ENCODE measurements around the gene MALRD1. TPM values are rescaled to one million over a fixed set of nuclear protein-coding genes. Genes with fewer than 3 reads are reported as not detected.

Gene MALRD1
- total RNA-seq, 1 experiment from 2014 or later = under 0.01 TPM

GRCh38 chr10:19299645-19300044 lies 251.0 kb downstream of the MALRD1 start:
- H3K9me3 ChIP-seq (replicated peaks) = no peaks in the 10 kb centered on the region; the same call in 1 of the 2 replicates
- DNase-seq (ENCODE audit: low read depth in 1 of 2, low spot score in 2 of 2) = no peak
- H3K27ac ChIP-seq = no peak overlapping the region
- H3K27me3 ChIP-seq (replicated peaks) = no peaks in the 10 kb centered on the region
- 0 out of 2 replicates have a peak, but pooled peaks cover 3% of the 10 kb centered on the region for H3K4me1 ChIP-seq (replicated peaks)
- H3K4me3 ChIP-seq = no peak overlapping the region
- no peaks in the 10 kb centered on the region for H3K36me3 ChIP-seq

- Histone ChIP-seq H3K4me1 (replicated peaks) (0 out of 2 replicates have a peak, but pooled peaks cover 3% of the 10 kb centered on the region), H3K27ac (no peak overlapping the region), H3K9me3 (replicated peaks) (no peaks in the 10 kb centered on the region; the same call in 1 of the 2 replicates), H3K27me3 (replicated peaks) (no peaks in the 10 kb centered on the region), H3K4me3 (no peak overlapping the region), H3K36me3 (no peaks in the 10 kb centered on the region)
- DNase-seq (ENCODE audit: low read depth in 1 of 2, low spot score in 2 of 2) = peak in 1 of 2 experiments; percentile 4
Measured at GRCh38 chr10:19302117-19302516, 253.5 kb downstream of the MALRD1 start.

GRCh38 chr10:19310066-19310465 lies 261.5 kb downstream of the MALRD1 start:
- no peaks in the 10 kb centered on the region for H3K4me1 ChIP-seq (replicated peaks)
- no peaks in the 10 kb centered on the region for H3K27me3 ChIP-seq (replicated peaks)
- no peaks in the 10 kb centered on the region for H3K9me3 ChIP-seq (replicated peaks)
- DNase-seq (ENCODE audit: low read depth in 1 of 2, low spot score in 2 of 2) = no peak
- H3K36me3 ChIP-seq = no peaks in the 10 kb centered on the region
- H3K4me3 ChIP-seq = no peak overlapping the region
- H3K27ac ChIP-seq = no peak overlapping the region

- no peak for DNase-seq (ENCODE audit: low read depth in 1 of 2, low spot score in 2 of 2)
- no peaks in the 10 kb centered on the region for H3K36me3 ChIP-seq
- no peaks in the 10 kb centered on the region for H3K4me1 ChIP-seq (replicated peaks)
- no peak overlapping the region for H3K27ac ChIP-seq
- no peak overlapping the region for H3K4me3 ChIP-seq
- H3K27me3 ChIP-seq (replicated peaks) = no peaks in the 10 kb centered on the region
- no peaks in the 10 kb centered on the region for H3K9me3 ChIP-seq (replicated peaks)
Measured at GRCh38 chr10:19316204-19316870, 267.7 kb downstream of the MALRD1 start.

GRCh38 chr10:19317952-19318351 lies 269.4 kb downstream of the MALRD1 start:
- H3K4me3 ChIP-seq = no peak overlapping the region
- H3K36me3 ChIP-seq = no peaks in the 10 kb centered on the region
- no peak overlapping the region for H3K27ac ChIP-seq
- H3K4me1 ChIP-seq (replicated peaks) = no peaks in the 10 kb centered on the region
- H3K27me3 ChIP-seq (replicated peaks) = no peaks in the 10 kb centered on the region
- H3K9me3 ChIP-seq (replicated peaks) = no peaks in the 10 kb centered on the region
- no peak for DNase-seq (ENCODE audit: low read depth in 1 of 2, low spot score in 2 of 2)

GRCh38 chr10:19325581-19325980 lies 277.0 kb downstream of the MALRD1 start:
- no peaks in the 10 kb centered on the region for H3K4me1 ChIP-seq (replicated peaks)
- no peak for DNase-seq (ENCODE audit: low read depth in 1 of 2, low spot score in 2 of 2)
- H3K36me3 ChIP-seq = no peaks in the 10 kb centered on the region
- no peak overlapping the region for H3K27ac ChIP-seq
- no peaks in the 10 kb centered on the region for H3K9me3 ChIP-seq (replicated peaks)
- H3K4me3 ChIP-seq = no peak overlapping the region
- H3K27me3 ChIP-seq (replicated peaks) = no peaks in the 10 kb centered on the region

GRCh38 chr10:19328582-19328981 lies 280.0 kb downstream of the MALRD1 start:
- Histone ChIP-seq H3K27me3 (replicated peaks) (no peaks in the 10 kb centered on the region), H3K9me3 (replicated peaks) (no peaks in the 10 kb centered on the region), H3K4me3 (no peak overlapping the region), H3K4me1 (replicated peaks) (no peaks in the 10 kb centered on the region), H3K36me3 (no peaks in the 10 kb centered on the region), H3K27ac (no peak overlapping the region)
- DNase-seq (ENCODE audit: low read depth in 1 of 2, low spot score in 2 of 2) = no peak

- H3K36me3 ChIP-seq = no peaks in the 10 kb centered on the region
- no peaks in the 10 kb centered on the region for H3K27me3 ChIP-seq (replicated peaks)
- no peak for DNase-seq (ENCODE audit: low read depth in 1 of 2, low spot score in 2 of 2)
- no peak overlapping the region for H3K4me3 ChIP-seq
- H3K27ac ChIP-seq = no peak overlapping the region
- no peaks in the 10 kb centered on the region for H3K9me3 ChIP-seq (replicated peaks)
- no peaks in the 10 kb centered on the region for H3K4me1 ChIP-seq (replicated peaks)
Measured at GRCh38 chr10:19329475-19329874, 280.9 kb downstream of the MALRD1 start.

GRCh38 chr10:19332304-19332703 lies 283.7 kb downstream of the MALRD1 start:
- Histone ChIP-seq H3K4me1 (replicated peaks) (no peaks in the 10 kb centered on the region), H3K27me3 (replicated peaks) (no peaks in the 10 kb centered on the region), H3K9me3 (replicated peaks) (no peaks in the 10 kb centered on the region), H3K36me3 (no peaks in the 10 kb centered on the region), H3K27ac (no peak overlapping the region), H3K4me3 (no peak overlapping the region)
- no peak for DNase-seq (ENCODE audit: low read depth in 1 of 2, low spot score in 2 of 2)

GRCh38 chr10:19333631-19334030 lies 285.0 kb downstream of the MALRD1 start:
- no peak overlapping the region for H3K4me3 ChIP-seq
- H3K27me3 ChIP-seq (replicated peaks) = no peaks in the 10 kb centered on the region
- H3K36me3 ChIP-seq = no peaks in the 10 kb centered on the region
- no peaks in the 10 kb centered on the region for H3K9me3 ChIP-seq (replicated peaks)
- no peak for DNase-seq (ENCODE audit: low read depth in 1 of 2, low spot score in 2 of 2)
- no peaks in the 10 kb centered on the region for H3K4me1 ChIP-seq (replicated peaks)
- H3K27ac ChIP-seq = no peak overlapping the region

- no peak for DNase-seq (ENCODE audit: low read depth in 1 of 2, low spot score in 2 of 2)
- Histone ChIP-seq H3K4me3 (no peak overlapping the region), H3K9me3 (replicated peaks) (no peaks in the 10 kb centered on the region), H3K36me3 (no peaks in the 10 kb centered on the region), H3K27ac (no peak overlapping the region), H3K27me3 (replicated peaks) (no peaks in the 10 kb centered on the region), H3K4me1 (replicated peaks) (no peaks in the 10 kb centered on the region)
Measured at GRCh38 chr10:19347621-19348020, 299.0 kb downstream of the MALRD1 start.

- Histone ChIP-seq H3K9me3 (replicated peaks) (no peaks in the 10 kb centered on the region), H3K4me3 (no peak overlapping the region), H3K4me1 (replicated peaks) (no peaks in the 10 kb centered on the region), H3K36me3 (no peaks in the 10 kb centered on the region), H3K27me3 (replicated peaks) (no peaks in the 10 kb centered on the region), H3K27ac (no peak overlapping the region)
- no peak for DNase-seq (ENCODE audit: low read depth in 1 of 2, low spot score in 2 of 2)
Measured at GRCh38 chr10:19367176-19367575, 318.6 kb downstream of the MALRD1 start.

GRCh38 chr10:19373988-19374387 lies 325.4 kb downstream of the MALRD1 start:
- Histone ChIP-seq H3K4me3 (no peak overlapping the region), H3K4me1 (replicated peaks) (no peaks in the 10 kb centered on the region), H3K27me3 (replicated peaks) (no peaks in the 10 kb centered on the region), H3K27ac (no peak overlapping the region), H3K36me3 (no peaks in the 10 kb centered on the region), H3K9me3 (replicated peaks) (no peaks in the 10 kb centered on the region)
- DNase-seq (ENCODE audit: low read depth in 1 of 2, low spot score in 2 of 2) = no peak

GRCh38 chr10:19385846-19386450 lies 337.3 kb downstream of the MALRD1 start:
- Histone ChIP-seq H3K4me3 (no peak overlapping the region), H3K9me3 (replicated peaks) (no peaks in the 10 kb centered on the region), H3K36me3 (no peaks in the 10 kb centered on the region), H3K27ac (no peak overlapping the region), H3K27me3 (replicated peaks) (no peaks in the 10 kb centered on the region), H3K4me1 (replicated peaks) (no peaks in the 10 kb centered on the region)
- DNase-seq (ENCODE audit: low read depth in 1 of 2, low spot score in 2 of 2) = no peak

Measured in SJSA1 (cell line).